Keratinocyte (primary cell): Measurements from ENCODE around the gene LGI4. TPM values are rescaled to one million over a fixed set of nuclear protein-coding genes. Genes with fewer than 3 reads are reported as not detected.

Experiments used
- DNase-seq: peaks from one replicate; pipeline ENCODE4 v3.0.0-alpha.2; 2011; ENCODE audit warnings: low read depth, missing footprints, low spot score
- FAIRE-seq: peaks from 2 replicates; lab custom pipeline; 2011; peaks lifted over from hg19 to GRCh38; lab: Jason Lieb, UNC
- H2AFZ ChIP-seq: 2 replicates; pipeline ENCODE4 v1.6.0; 2012; ENCODE audit warnings: low read length, control low read depth, inconsistent platforms; ENCODE audit not compliant: control insufficient read depth
- H3K27ac ChIP-seq: 2 replicates; pipeline ENCODE4 v1.5.1; 2011; ENCODE audit warnings: low read length; ENCODE audit not compliant: control insufficient read depth, insufficient read depth
- H3K27me3 ChIP-seq: 3 replicates; pipeline ENCODE4 v1.6.0; 2011; ENCODE audit warnings: low read length; ENCODE audit not compliant: control insufficient read depth, insufficient read depth; ENCODE audit errors: extremely low read depth
- H3K36me3 ChIP-seq, 2 experiments: 2 replicates in 1 of 2; 3 replicates in 1 of 2; pipeline ENCODE4 v1.5.1; 2011; ENCODE audit warnings: low read length in 2 of 2, mild to moderate bottlenecking in 1 of 2; ENCODE audit not compliant: control insufficient read depth in 2 of 2, insufficient read depth in 2 of 2; ENCODE audit errors: extremely low read depth in 1 of 2
- H3K4me1 ChIP-seq: 3 replicates; pipeline ENCODE4 v1.5.1; 2011; ENCODE audit warnings: low read length; ENCODE audit not compliant: control insufficient read depth, insufficient read depth; ENCODE audit errors: extremely low read depth
- H3K4me2 ChIP-seq: 3 replicates; pipeline ENCODE4 v1.6.0; 2011; ENCODE audit warnings: low read depth, low read length; ENCODE audit not compliant: control insufficient read depth, insufficient read depth; ENCODE audit errors: extremely low read depth
- H3K4me3 ChIP-seq, 3 experiments: fragments of 200-600 bp in 1 of 3; sonication (generic) in 1 of 3; 2 replicates in 2 of 3; 3 replicates in 1 of 3; pipeline ENCODE4 v1.5.1; 2011 to 2016; ENCODE audit warnings: low read length in 3 of 3, mild to moderate bottlenecking in 3 of 3, control low read depth in 2 of 3, inconsistent platforms in 1 of 3, low read depth in 1 of 3, mixed read lengths in 1 of 3, mixed run types in 1 of 3, moderate library complexity in 1 of 3; ENCODE audit not compliant: control insufficient read depth in 2 of 3, insufficient read depth in 2 of 3; ENCODE audit errors: extremely low read depth in 1 of 3
- H3K79me2 ChIP-seq: 2 replicates; pipeline ENCODE4 v1.6.0; 2012; ENCODE audit warnings: low read length; ENCODE audit not compliant: control insufficient read depth, insufficient read depth
- H3K9ac ChIP-seq: 3 replicates; pipeline ENCODE4 v1.6.0; 2011; ENCODE audit warnings: low read length; ENCODE audit not compliant: control insufficient read depth, insufficient read depth; ENCODE audit errors: extremely low read depth
- H3K9me1 ChIP-seq: 3 replicates; pipeline ENCODE4 v1.6.0; 2011; ENCODE audit warnings: low read length; ENCODE audit not compliant: control insufficient read depth, insufficient read depth; ENCODE audit errors: extremely low read depth
- H3K9me3 ChIP-seq: 2 replicates; pipeline ENCODE4 v1.5.1; 2012; ENCODE audit warnings: low read depth, low read length; ENCODE audit not compliant: control insufficient read depth
- H4K20me1 ChIP-seq: 3 replicates; pipeline ENCODE4 v1.6.0; 2011; ENCODE audit warnings: low read length; ENCODE audit not compliant: control insufficient read depth, insufficient read depth; ENCODE audit errors: extremely low read depth
- CTCF ChIP-seq, 3 experiments: IDR thresholded peaks in 1 of 3; conservative IDR thresholded peaks in 1 of 3; optimal IDR thresholded peaks in 1 of 3; 2 replicates in 2 of 3; 3 replicates in 1 of 3; pipeline versions ENCODE3 to v1.5.1; 2011; ENCODE audit warnings: low read length in 3 of 3, mild to moderate bottlenecking in 3 of 3, moderate library complexity in 2 of 3, control low read depth in 1 of 3, inconsistent platforms in 1 of 3; ENCODE audit not compliant: insufficient read depth in 2 of 3; ENCODE audit errors: extremely low read depth in 1 of 3
- EZH2 ChIP-seq: IDR thresholded peaks from one replicate; pipeline ENCODE4 v1.6.1; 2012; ENCODE audit warnings: inconsistent platforms, mild to moderate bottlenecking, low read length, moderate library complexity
- dilution Hi-C: fragments of 300-500 bp; cut with MboI; formaldehyde crosslinking; loops from one replicate; pipeline ENCODE4 v1.7.0; 2020; ENCODE audit warnings: low sequenced_read_pairs; ENCODE audit not compliant: extremely low pct_ligation_motif_present
- polyA plus RNA-seq, 5 experiments: library from polyadenylated mRNA; depleted of rRNA in 3 of 5; stranded (reverse) in 3 of 5; stranded (forward) in 1 of 5; unstranded in 1 of 5; fragments of >200 nt; gene quantifications; 1 replicate in 1 of 5; 2 replicates in 3 of 5; 3 replicates in 1 of 5; pipeline versions ENCODE4 v1.2.1 to v1.2.3, GENCODE V29; 2011 to 2012; ENCODE audit warnings: missing spikeins in 2 of 5, low read depth in 1 of 5, low replicate concordance in 1 of 5

Gene LGI4
- polyA plus RNA-seq, 1 donor (not counting 4 experiments of a cell fraction or from before 2014, with no cell fraction given): 0.01 TPM

- dilution Hi-C loops: no loop called here
- Histone ChIP-seq H2AFZ (no peak within 1 kb of the TSS), H3K27me3 (peaks cover 9% of the 10 kb centered on the region), H4K20me1 (no peaks in the 10 kb centered on the region), H3K79me2 (no peaks in the 10 kb centered on the region), H3K36me3 (no peaks in the 10 kb centered on the region), H3K4me1 (peaks cover 22% of the 10 kb centered on the region), H3K9me1 (no peaks in the 10 kb centered on the region), H3K4me2 (no peak within 1 kb of the TSS), H3K9me3 (no peaks in the 10 kb centered on the region), H3K4me3 (no peak within 1 kb of the TSS), H3K27ac (no peak within 1 kb of the TSS), H3K9ac (no peak within 1 kb of the TSS)
- FAIRE-seq (no peak), DNase-seq (no peak)
- TF ChIP-seq CTCF (optimal IDR thresholded peaks at IDR 0.05 in 1 of 3, IDR thresholded peaks at IDR 0.05 in 1 of 3, conservative IDR thresholded peaks at IDR 0.05 in 1 of 3; ENCODE audit: extremely low read depth in 1 of 3, insufficient read depth in 2 of 3, low read length in 3 of 3): no peak
- no peak for TF ChIP-seq EZH2
Measured at GRCh38 chr19:35138305-35138892, 3.5 kb upstream of the LGI4 start, which contains the start of gene FXYD1. Gene FXYD1 (plus strand): TSS chr19:35138824. CDS start chr19:35140080, 1,256 bp downstream.

GRCh38 chr19:35136977-35137702 lies 2.3 kb upstream of the LGI4 start:
- Histone ChIP-seq H3K4me1 (peaks cover 15% of the 10 kb centered on the region), H3K9ac (no peak overlapping the region), H3K79me2 (no peaks in the 10 kb centered on the region), H2AFZ (no peak overlapping the region), H4K20me1 (no peaks in the 10 kb centered on the region), H3K4me3 (no peak overlapping the region), H3K4me2 (no peak overlapping the region), H3K36me3 (no peaks in the 10 kb centered on the region), H3K27ac (no peak overlapping the region), H3K9me3 (no peaks in the 10 kb centered on the region), H3K27me3 (peaks cover under 1% of the 10 kb centered on the region), H3K9me1 (no peaks in the 10 kb centered on the region)
- FAIRE-seq (no peak), DNase-seq (no peak)
- dilution Hi-C loops: no loop called here
- no peak for TF ChIP-seq CTCF (optimal IDR thresholded peaks at IDR 0.05 in 1 of 3, IDR thresholded peaks at IDR 0.05 in 1 of 3, conservative IDR thresholded peaks at IDR 0.05 in 1 of 3; ENCODE audit: extremely low read depth in 1 of 3, insufficient read depth in 2 of 3, low read length in 3 of 3)
- TF ChIP-seq EZH2: no peak
